Measurements from ENCODE around the gene DDX19B. TPM values are rescaled to one million over a fixed set of nuclear protein-coding genes. Genes with fewer than 3 reads are reported as not detected.
"Not testable (repeated sequence)": the region's sequence is repeated elsewhere in the genome, so short reads cannot be mapped to it uniquely, and the experiment has no call there.

Gene DDX19B
- polyA plus RNA-seq, 3 donors: 29.2 to 33.0 (median 31.9) TPM

DNA sequence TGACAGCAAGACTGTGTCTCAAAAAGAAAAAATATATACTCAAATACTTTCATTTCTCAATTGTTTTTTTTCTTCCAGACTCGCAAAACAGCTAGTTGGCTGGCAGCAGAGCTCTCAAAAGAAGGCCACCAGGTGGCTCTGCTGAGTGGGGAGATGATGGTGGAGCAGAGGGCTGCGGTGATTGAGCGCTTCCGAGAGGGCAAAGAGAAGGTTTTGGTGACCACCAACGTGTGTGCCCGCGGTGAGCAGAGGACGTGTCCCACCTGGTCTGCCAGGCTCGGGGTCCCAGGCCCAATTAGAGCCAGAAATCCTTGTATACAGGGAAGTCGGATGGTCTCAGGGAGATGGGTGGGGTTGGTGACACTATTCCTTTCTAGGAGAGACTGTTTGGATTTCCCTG is 71.2 kb downstream of the DDX19B start:
- DNase-seq; H3K4me3 ChIP-seq (replicated peaks in 1 of 3; ENCODE audit: low read depth in 2 of 3, low read length in 3 of 3); H3K9ac ChIP-seq (ENCODE audit: insufficient read depth, low read length, poor library complexity, severe bottlenecking); intact Hi-C loops (cut with micrococcal nuclease); H3K27me3 ChIP-seq (ENCODE audit: control insufficient read depth in 2 of 2, insufficient read depth in 2 of 2, low read length in 2 of 2); H3K9me3 ChIP-seq (replicated peaks in 1 of 2; ENCODE audit: control insufficient read depth in 1 of 2, insufficient read depth in 1 of 2, low read length in 2 of 2); H3K27ac ChIP-seq (ENCODE audit: low read depth in 1 of 2, low read length in 2 of 2); H3K9me3 Mint-ChIP-seq; H3K4me2 ChIP-seq (replicated peaks; ENCODE audit: extremely low read depth, low read length, poor library complexity, severe bottlenecking); H4K20me1 ChIP-seq (ENCODE audit: insufficient read depth, low read length); H2AFZ ChIP-seq (ENCODE audit: insufficient read depth, low read depth, low read length, poor library complexity, severe bottlenecking); H3K4me1 Mint-ChIP-seq; H3K4me1 ChIP-seq (ENCODE audit: control insufficient read depth in 1 of 2, insufficient read depth in 2 of 2, low read length in 2 of 2); H3K79me2 ChIP-seq (ENCODE audit: insufficient read depth, low read length); H3K4me3 Mint-ChIP-seq; H3K27me3 Mint-ChIP-seq (ENCODE audit: low read depth in 3 of 3): not testable (repeated sequence)
- peaks cover 76 to 99% of the 10 kb centered on the region in 2 donors for H3K36me3 ChIP-seq (replicated peaks in 1 of 2; ENCODE audit: control insufficient read depth in 1 of 2, insufficient read depth in 2 of 2, low read length in 2 of 2)
- TF ChIP-seq, protein P1, sequence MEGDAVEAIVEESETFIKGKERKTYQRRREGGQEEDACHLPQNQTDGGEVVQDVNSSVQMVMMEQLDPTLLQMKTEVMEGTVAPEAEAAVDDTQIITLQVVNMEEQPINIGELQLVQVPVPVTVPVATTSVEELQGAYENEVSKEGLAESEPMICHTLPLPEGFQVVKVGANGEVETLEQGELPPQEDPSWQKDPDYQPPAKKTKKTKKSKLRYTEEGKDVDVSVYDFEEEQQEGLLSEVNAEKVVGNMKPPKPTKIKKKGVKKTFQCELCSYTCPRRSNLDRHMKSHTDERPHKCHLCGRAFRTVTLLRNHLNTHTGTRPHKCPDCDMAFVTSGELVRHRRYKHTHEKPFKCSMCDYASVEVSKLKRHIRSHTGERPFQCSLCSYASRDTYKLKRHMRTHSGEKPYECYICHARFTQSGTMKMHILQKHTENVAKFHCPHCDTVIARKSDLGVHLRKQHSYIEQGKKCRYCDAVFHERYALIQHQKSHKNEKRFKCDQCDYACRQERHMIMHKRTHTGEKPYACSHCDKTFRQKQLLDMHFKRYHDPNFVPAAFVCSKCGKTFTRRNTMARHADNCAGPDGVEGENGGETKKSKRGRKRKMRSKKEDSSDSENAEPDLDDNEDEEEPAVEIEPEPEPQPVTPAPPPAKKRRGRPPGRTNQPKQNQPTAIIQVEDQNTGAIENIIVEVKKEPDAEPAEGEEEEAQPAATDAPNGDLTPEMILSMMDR (IDR thresholded peaks at IDR 0.05): peak; percentile 45
- H3K36me3 Mint-ChIP-seq: peaks cover 64 to 94% of the 10 kb centered on the region in 2 donors
- 66% methylated on average over 7 of the region's 10 CpGs for WGBS (ENCODE audit: insufficient coverage)
- H3K27ac Mint-ChIP-seq: peak overlapping the region in 4 of 7 donors; percentile 38 to 60 (median 44)

DNA sequence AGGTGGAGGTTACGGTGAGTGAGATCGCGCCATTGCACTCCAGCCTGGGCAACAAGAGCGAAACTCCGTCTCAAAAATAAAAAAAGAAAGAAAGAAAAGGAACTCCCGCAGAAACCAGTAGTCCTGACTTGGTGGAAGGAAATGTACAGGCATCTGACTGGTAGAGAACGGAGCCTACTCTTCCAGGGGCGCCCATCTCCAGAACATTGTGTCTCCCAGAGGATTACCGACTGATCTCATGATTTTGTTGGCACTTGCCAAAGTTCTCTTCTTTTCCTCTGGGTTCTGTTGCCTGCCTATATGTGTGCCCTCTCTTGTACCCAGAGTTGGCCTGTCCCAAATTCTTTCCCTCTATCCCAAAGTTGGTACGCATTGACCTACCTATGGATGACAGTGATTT is 71.9 kb downstream of the DDX19B start:
- Histone ChIP-seq H3K4me1 (ENCODE audit: control insufficient read depth in 1 of 2, insufficient read depth in 2 of 2, low read length in 2 of 2) (no peaks in the 10 kb centered on the region), H3K4me2 (replicated peaks; ENCODE audit: extremely low read depth, low read length, poor library complexity, severe bottlenecking) (no peak overlapping the region), H2AFZ (ENCODE audit: insufficient read depth, low read depth, low read length, poor library complexity, severe bottlenecking) (no peak overlapping the region), H3K79me2 (ENCODE audit: insufficient read depth, low read length) (no peaks in the 10 kb centered on the region), H3K27me3 (ENCODE audit: control insufficient read depth in 2 of 2, insufficient read depth in 2 of 2, low read length in 2 of 2) (no peaks in the 10 kb centered on the region), H4K20me1 (ENCODE audit: insufficient read depth, low read length) (no peaks in the 10 kb centered on the region), H3K4me3 (replicated peaks in 1 of 3; ENCODE audit: low read depth in 2 of 3, low read length in 3 of 3) (no peak overlapping the region), H3K9ac (ENCODE audit: insufficient read depth, low read length, poor library complexity, severe bottlenecking) (no peak overlapping the region), H3K27ac (ENCODE audit: low read depth in 1 of 2, low read length in 2 of 2) (no peak overlapping the region), H3K36me3 (replicated peaks in 1 of 2; ENCODE audit: control insufficient read depth in 1 of 2, insufficient read depth in 2 of 2, low read length in 2 of 2) (peaks cover 68 to 98% of the 10 kb centered on the region in 2 donors), H3K9me3 (replicated peaks in 1 of 2; ENCODE audit: control insufficient read depth in 1 of 2, insufficient read depth in 1 of 2, low read length in 2 of 2) (no peaks in the 10 kb centered on the region)
- TF ChIP-seq, protein P1 (IDR thresholded peaks at IDR 0.05): no peak
- DNase-seq: no peak
- WGBS (ENCODE audit: insufficient coverage): 96% methylated on average over 7 of the region's 10 CpGs
- Mint-ChIP-seq H3K4me3 (no peak overlapping the region), H3K4me1 (no peaks in the 10 kb centered on the region), H3K9me3 (peaks cover 0 to 1% (median 0%) of the 10 kb centered on the region in 7 donors), H3K27ac (no peak overlapping the region), H3K36me3 (peaks cover 59 to 92% of the 10 kb centered on the region in 2 donors), H3K27me3 (ENCODE audit: low read depth in 3 of 3) (no peaks in the 10 kb centered on the region)
- intact Hi-C loops (cut with micrococcal nuclease): no loop called here
